A549 treated with CpdA at 1 μM for 4 hours (cell line): ENCODE measurements around the gene SPCS1. TPM values are rescaled to one million over a fixed set of nuclear protein-coding genes. Genes with fewer than 3 reads are reported as not detected.

ENCODE experiments used
- total RNA-seq: library from RNA; stranded (reverse); fragments of 200-300 nt; extraction: Qiagen RNA extraction; gene quantifications from 5 replicates; pipeline ENCODE4 v1.2.3, GENCODE V29; 2022; ENCODE audit warnings: low read depth

Gene SPCS1
- total RNA-seq, result 138 to 175 TPM (median 157 TPM) in 5 replicates

DNA sequence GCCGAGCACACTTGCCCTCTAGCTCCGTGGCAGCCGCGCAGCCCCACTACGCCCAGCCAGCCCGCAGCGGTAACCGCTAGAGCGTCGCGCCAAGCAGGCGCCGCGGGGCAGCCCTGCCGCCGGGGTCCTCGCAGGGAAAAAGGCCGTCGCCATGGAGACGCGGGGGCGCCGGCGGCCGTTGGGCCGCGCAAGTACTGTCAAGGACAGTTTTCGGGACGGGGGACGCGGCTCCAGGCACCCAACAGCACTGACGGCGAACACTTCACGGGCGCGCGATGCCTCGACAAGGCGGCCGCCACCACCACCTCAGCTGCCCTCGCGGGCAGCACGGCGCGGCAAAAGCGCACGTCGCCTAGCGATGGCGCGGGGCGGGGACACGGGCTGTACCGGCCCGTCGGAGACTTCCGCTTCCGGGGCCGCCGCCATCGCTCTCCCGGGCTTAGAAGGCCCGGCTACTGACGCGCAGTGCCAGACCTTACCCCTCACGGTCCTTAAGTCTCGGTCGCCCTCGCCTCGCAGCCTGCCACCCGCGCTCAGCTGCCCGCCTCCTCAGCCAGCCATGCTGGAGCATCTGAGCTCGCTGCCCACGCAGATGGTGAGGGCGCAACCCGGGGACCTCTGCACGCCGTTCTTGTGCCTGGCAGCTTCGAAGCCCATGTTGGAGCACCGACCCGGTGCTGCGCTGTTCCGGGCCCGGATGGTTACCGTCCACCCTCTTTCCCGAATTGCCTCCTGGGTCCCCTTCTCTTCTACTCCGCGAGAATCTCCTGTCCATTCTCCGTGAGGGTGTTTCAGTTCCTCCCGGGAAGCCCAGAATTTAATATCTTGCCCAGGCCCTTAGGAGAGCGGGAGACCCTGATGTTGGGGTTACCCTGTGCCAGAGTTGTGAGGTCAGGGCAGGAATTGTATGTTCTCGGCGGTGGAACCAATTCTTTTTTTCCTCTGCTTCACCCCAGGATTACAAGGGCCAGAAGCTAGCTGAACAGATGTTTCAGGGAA, at the start of gene SPCS1, which contains the start of gene GLT8D1:
Gene SPCS1 (plus strand): TSS at position 419 of the 999 bp plus-strand sequence. CDS start 141 bp downstream, at position 560.
Gene GLT8D1 (minus strand): TSS at position 104 of the 999 bp plus-strand sequence. CDS start 5,331 bp downstream, outside the sequence.

DNA sequence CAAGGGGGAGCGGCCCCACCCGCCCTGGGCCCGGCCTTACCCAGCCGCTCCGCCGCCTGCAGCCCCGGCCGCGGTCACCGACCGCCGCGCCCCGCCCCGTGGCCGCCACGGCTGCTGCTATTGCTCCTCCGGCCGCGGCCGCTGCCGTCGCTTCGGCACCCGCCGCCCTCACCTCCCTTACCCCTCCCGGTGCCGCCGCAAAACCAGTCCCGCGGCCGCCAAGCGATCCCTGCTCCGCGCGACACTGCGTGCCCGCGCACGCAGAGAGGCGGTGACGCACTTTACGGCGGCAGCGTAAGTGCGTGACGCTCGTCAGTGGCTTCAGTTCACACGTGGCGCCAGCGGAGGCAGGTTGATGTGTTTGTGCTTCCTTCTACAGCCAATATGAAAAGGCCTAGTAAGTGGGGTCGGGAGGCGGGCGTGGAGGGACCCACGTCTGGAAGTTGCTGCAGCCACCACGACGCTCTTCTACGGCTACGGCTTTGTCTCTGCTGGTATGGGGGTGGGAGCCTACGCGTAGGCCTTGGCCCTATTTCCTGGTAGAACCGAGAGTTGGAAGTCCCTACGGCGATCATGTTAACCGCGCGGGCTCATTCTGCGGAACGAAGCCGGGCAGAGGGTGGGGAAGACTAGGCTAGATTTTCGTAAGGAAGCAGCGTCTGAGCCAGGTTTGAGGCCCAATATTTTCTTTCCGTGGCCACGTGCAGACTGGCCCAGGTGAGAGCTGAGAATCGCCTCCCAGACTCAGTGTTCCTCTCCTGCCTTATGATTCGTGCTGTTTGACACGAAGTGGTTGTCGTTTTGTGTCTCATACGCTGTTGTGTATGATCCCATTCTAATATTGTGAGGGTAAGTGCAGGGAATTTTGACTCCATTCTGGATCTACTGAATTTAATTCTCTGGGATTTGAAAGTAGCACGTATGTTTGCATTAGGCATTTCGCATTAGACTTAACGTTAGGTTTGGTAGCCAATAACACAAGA, 19.9 kb upstream of the SPCS1 start, which contains the start of the genes GNL3 and PBRM1:
Gene GNL3 (plus strand): TSS at position 324 of the 983 bp plus-strand sequence. CDS start 61 bp downstream, at position 385.
Gene PBRM1 (minus strand): TSS at position 205 of the 983 bp plus-strand sequence.

Other genes starting within 250 kb of the SPCS1 start
- 0.05 TPM in 1 of 5 replicates, not detected in the others for gene STAB1, start 210.8 kb upstream of the SPCS1 start, total RNA-seq
- 78.9 to 109 TPM (median 101 TPM) in 5 replicates for gene NT5DC2, start 172.2 kb upstream of the SPCS1 start, total RNA-seq
- gene UQCC5, start 169.5 kb upstream of the SPCS1 start, total RNA-seq, result 50.9 to 73.7 TPM (median 62.1 TPM) in 5 replicates
- 11.2 to 15.4 TPM (median 15.0 TPM) in 5 replicates for gene PBRM1, start 20.2 kb upstream of the SPCS1 start, total RNA-seq
- gene GNL3, start 20.1 kb upstream of the SPCS1 start, total RNA-seq, result 96.1 to 184 TPM (median 103 TPM) in 5 replicates
- 34.1 to 43.1 TPM (median 37.2 TPM) in 5 replicates for gene GLT8D1, start 315 bp upstream of the SPCS1 start, total RNA-seq
- gene NEK4, start 64.8 kb downstream of the SPCS1 start, total RNA-seq, result 11.2 to 17.8 TPM (median 14.1 TPM) in 5 replicates
- gene ITIH1, start 71.5 kb downstream of the SPCS1 start, total RNA-seq, result not detected in 5 replicates
- 0.05 to 0.24 TPM in 2 of 5 replicates, not detected in the others for gene ITIH3, start 88.7 kb downstream of the SPCS1 start, total RNA-seq
- gene ITIH4, start 124.6 kb downstream of the SPCS1 start, total RNA-seq, result 0.45 to 1.4 TPM (median 0.69 TPM) in 5 replicates
- gene MUSTN1, start 128.9 kb downstream of the SPCS1 start, total RNA-seq, result 0.52 TPM in 1 of 5 replicates, not detected in the others
- 6.7 to 9.6 TPM (median 8.7 TPM) in 5 replicates for gene STIMATE, start 191.4 kb downstream of the SPCS1 start, total RNA-seq